Esophagus muscularis mucosa (tissue), 4 donors: Measurements from ENCODE around the gene MRPS23. TPM values are rescaled to one million over a fixed set of nuclear protein-coding genes. Genes with fewer than 3 reads are reported as not detected.

Experiments
- DNase-seq: peaks from one replicate; pipeline ENCODE4 v3.0.0-alpha.2; 2017; ENCODE audit errors: extremely low spot score
- H3K27ac ChIP-seq, 4 donors: fragments of 200-600 bp; sonication (generic); replicated peaks in 1 of 4; 1 replicate in 3 of 4; 2 replicates in 1 of 4; pipeline ENCODE4 v1.5.1; 2016 to 2019; ENCODE audit warnings: mild to moderate bottlenecking in 1 of 4
- H3K27me3 ChIP-seq, 4 donors: fragments of 200-600 bp; sonication (generic); one replicate each; pipeline versions ENCODE4 v1.5.1 to v1.6.0; 2016 to 2019
- H3K36me3 ChIP-seq, 4 donors: fragments of 200-600 bp; sonication (generic); one replicate each; pipeline ENCODE4 v1.5.1; 2016 to 2019
- H3K4me1 ChIP-seq, 4 donors: fragments of 200-600 bp; sonication (generic); one replicate each; pipeline ENCODE4 v1.5.1; 2016 to 2019
- H3K4me3 ChIP-seq, 4 donors: fragments of 200-600 bp; sonication (generic); 1 replicate in 2 of 4; 2 replicates in 2 of 4; pipeline ENCODE4 v1.5.1; 2016 to 2019; ENCODE audit warnings: mild to moderate bottlenecking in 4 of 4, moderate library complexity in 1 of 4
- H3K9me3 ChIP-seq, 4 donors: fragments of 200-600 bp; sonication (generic); 1 replicate in 3 of 4; 2 replicates in 1 of 4; pipeline ENCODE4 v1.5.1; 2016 to 2019
- EP300 ChIP-seq: sonication (generic); formaldehyde crosslinking; IDR thresholded peaks from one replicate; pipeline ENCODE4 v1.6.1; 2017; ENCODE audit warnings: antibody characterized with exemption
- POLR2A ChIP-seq: fragments of 450-650 bp; IDR thresholded peaks from one replicate; pipeline ENCODE4 v1.6.1; 2017; ENCODE audit warnings: antibody characterized with exemption, moderate library complexity, mild to moderate bottlenecking, low read depth
- POLR2AphosphoS5 ChIP-seq, 2 donors: sonication (generic); formaldehyde crosslinking; IDR thresholded peaks; one replicate each; pipeline ENCODE4 v1.6.1; 2017; ENCODE audit warnings: antibody characterized with exemption in 2 of 2
- WGBS: methylation state at CpG from one replicate; pipeline ENCODE4 v1.1.5; 2018; 5-methylcytosine and 5-hydroxymethylcytosine counted together
- intact Hi-C: fragments of 100-400 bp; cut with DNase I; formaldehyde crosslinking; loops from one replicate; pipeline ENCODE4 v1.15.1; 2023
- total RNA-seq, 4 donors: library from RNA; depleted of rRNA; stranded (reverse); fragments of >200 nt; gene quantifications; one replicate each; pipeline versions ENCODE4 v1.1.0 to v1.2.1, GENCODE V29; 2016
- TF ChIP-seq, protein P1 (sequence below), 3 experiments: fragments of 200-600 bp in 2 of 3; fragments of 450-650 bp in 1 of 3; sonication (generic) in 2 of 3; IDR thresholded peaks; one replicate each; pipeline ENCODE4 v1.5.1; 2017 to 2019; ENCODE audit warnings: antibody characterized with exemption in 3 of 3, mild to moderate bottlenecking in 2 of 3, moderate library complexity in 1 of 3

Gene MRPS23
- total RNA-seq, 4 donors from 2014 or later: 11.6 to 22.2 (median 16.9) TPM

DNA sequence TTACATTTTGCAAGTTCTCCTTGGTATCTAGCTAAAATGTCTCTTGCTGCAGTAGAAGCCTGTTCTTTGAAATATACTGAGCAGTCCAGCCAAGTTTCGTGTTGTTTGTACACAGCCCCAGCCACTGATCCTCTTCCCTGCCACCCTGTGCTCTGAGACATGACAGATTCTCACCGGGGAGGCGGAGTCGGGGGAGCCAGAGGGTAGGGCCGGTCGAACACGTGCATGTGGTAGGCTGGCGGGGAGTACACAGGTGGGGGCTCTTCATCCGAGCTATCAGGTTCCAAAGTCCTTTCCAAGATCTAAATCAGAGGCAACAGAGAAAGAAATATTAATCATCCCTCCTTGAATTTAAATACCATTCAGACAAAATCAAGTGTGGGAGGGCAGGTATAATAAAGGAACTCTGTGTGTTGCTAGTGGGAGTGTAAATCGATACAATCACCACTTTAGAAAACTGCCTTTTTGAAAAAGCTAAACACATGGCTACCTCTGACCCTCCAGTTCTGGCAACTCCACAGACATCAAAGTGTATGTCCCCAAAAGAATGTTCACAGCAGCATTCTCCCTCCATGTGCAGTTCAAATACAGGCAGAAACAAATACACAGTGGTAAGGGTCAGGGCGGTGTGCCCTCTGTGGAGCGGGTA, 29.7 kb upstream of the MRPS23 start:
- WGBS: 57% methylated on average over 12 of the region's 12 CpGs
- Histone ChIP-seq H3K4me1 (peaks cover 64 to 91% (median 87%) of the 10 kb centered on the region in 4 donors), H3K4me3 (no peak overlapping the region), H3K36me3 (peaks cover 3 to 60% (median 43%) of the 10 kb centered on the region in 4 donors), H3K9me3 (no peaks in the 10 kb centered on the region), H3K27ac (peak overlapping the region; percentile 88 to 95 (median 93)), H3K27me3 (no peaks in the 10 kb centered on the region)
- intact Hi-C loops: loop anchor here (5.0 kb wide), 2 partner anchors 68 to 108 kb away; partner anchors contain the start of gene VEZF1
- peak in 1 of 2 donors; percentile 0 for TF ChIP-seq POLR2AphosphoS5 (IDR thresholded peaks at IDR 0.05)
- TF ChIP-seq EP300: no peak
- no peak for DNase-seq

GRCh38 chr17:57877803-57878377, 28.0 kb upstream of the MRPS23 start:
- no peak for DNase-seq
- H3K4me1 ChIP-seq: peaks cover 81 to 100% (median 97%) of the 10 kb centered on the region in 4 donors
- no peaks in the 10 kb centered on the region for H3K27me3 ChIP-seq
- no peak for TF ChIP-seq POLR2AphosphoS5 (IDR thresholded peaks at IDR 0.05)
- TF ChIP-seq POLR2A: no peak
- TF ChIP-seq EP300: no peak
- TF ChIP-seq, protein P1, sequence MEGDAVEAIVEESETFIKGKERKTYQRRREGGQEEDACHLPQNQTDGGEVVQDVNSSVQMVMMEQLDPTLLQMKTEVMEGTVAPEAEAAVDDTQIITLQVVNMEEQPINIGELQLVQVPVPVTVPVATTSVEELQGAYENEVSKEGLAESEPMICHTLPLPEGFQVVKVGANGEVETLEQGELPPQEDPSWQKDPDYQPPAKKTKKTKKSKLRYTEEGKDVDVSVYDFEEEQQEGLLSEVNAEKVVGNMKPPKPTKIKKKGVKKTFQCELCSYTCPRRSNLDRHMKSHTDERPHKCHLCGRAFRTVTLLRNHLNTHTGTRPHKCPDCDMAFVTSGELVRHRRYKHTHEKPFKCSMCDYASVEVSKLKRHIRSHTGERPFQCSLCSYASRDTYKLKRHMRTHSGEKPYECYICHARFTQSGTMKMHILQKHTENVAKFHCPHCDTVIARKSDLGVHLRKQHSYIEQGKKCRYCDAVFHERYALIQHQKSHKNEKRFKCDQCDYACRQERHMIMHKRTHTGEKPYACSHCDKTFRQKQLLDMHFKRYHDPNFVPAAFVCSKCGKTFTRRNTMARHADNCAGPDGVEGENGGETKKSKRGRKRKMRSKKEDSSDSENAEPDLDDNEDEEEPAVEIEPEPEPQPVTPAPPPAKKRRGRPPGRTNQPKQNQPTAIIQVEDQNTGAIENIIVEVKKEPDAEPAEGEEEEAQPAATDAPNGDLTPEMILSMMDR (IDR thresholded peaks at IDR 0.05): no peak
- peak overlapping the region; percentile 88 to 95 (median 93) for H3K27ac ChIP-seq
- H3K36me3 ChIP-seq: peaks cover 0 to 52% (median 40%) of the 10 kb centered on the region in 4 donors
- WGBS: 49% methylated on average over 9 of the region's 9 CpGs
- no peak overlapping the region for H3K4me3 ChIP-seq
- H3K9me3 ChIP-seq: no peaks in the 10 kb centered on the region
- intact Hi-C loops: loop anchor here (5.0 kb wide), 2 partner anchors 69 to 109 kb away; partner anchors contain the start of gene VEZF1

- Histone ChIP-seq H3K27ac (peak overlapping the region; percentile 88 to 95 (median 93)), H3K4me1 (peaks cover 87 to 100% (median 99%) of the 10 kb centered on the region in 4 donors), H3K36me3 (peaks cover 8 to 58% (median 49%) of the 10 kb centered on the region in 4 donors), H3K27me3 (no peaks in the 10 kb centered on the region), H3K9me3 (no peaks in the 10 kb centered on the region), H3K4me3 (no peak overlapping the region)
- no peak for TF ChIP-seq EP300
- TF ChIP-seq POLR2AphosphoS5 (IDR thresholded peaks at IDR 0.05): no peak
- TF ChIP-seq POLR2A: no peak
- TF ChIP-seq, protein P1 (IDR thresholded peaks at IDR 0.05): no peak
- WGBS: 78% methylated on average over 2 of the region's 2 CpGs
- DNase-seq: no peak
- intact Hi-C loops: loop anchor here (5.0 kb wide), 2 partner anchors 70 to 110 kb away; partner anchors contain the start of gene VEZF1
Measured at GRCh38 chr17:57876866-57877237, 27.0 kb upstream of the MRPS23 start.

DNA sequence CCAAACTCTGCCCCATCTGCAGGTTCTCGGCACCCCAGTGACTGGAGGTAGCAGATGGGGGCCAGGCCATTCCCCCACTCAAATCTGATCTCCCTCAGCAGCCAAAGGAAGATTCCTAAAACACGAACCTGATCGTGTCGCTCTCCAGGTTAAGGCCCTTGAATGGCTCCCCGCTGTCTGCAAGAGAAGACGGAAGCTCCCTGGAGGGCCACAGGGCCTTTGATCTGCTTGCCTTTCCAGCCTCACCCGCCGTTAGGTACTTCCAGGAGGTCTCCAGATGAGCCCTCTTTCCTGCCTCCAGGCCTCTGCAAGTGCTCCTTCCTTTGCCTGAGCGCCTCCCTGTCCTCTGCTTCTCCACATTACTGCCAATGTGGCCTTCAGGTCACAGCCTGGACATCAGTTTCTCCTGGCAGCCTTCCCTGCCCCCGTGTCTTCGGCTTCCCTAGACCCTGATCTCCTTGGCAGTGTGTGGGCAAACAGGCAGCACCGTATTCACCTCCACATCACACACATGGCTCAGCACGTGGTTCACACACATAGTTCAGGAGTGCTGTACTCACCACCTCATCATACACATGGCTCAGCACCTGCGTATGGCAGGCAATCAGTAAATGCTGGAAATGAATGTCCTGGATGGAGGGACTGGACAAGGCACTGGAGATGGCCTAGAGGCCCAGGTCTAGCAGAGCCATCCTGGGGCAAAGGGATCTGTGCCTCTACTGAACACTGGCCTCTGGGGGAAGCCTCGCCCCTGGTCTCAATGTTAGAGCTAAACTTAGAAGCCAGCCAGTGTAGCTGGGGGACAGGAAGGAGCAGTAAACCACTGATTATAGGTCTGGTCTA, 26.4 kb upstream of the MRPS23 start:
- 71% methylated on average over 12 of the region's 15 CpGs for WGBS
- no peak for DNase-seq
- H3K4me3 ChIP-seq: no peak overlapping the region
- H3K4me1 ChIP-seq: peaks cover 87 to 100% (median 98%) of the 10 kb centered on the region in 4 donors
- no peaks in the 10 kb centered on the region for H3K9me3 ChIP-seq
- no peaks in the 10 kb centered on the region for H3K27me3 ChIP-seq
- peaks cover 8 to 64% (median 54%) of the 10 kb centered on the region in 4 donors for H3K36me3 ChIP-seq
- intact Hi-C loops: loop anchor here (5.0 kb wide), 2 partner anchors 71 to 111 kb away; partner anchors contain the start of gene VEZF1
- H3K27ac ChIP-seq: peak overlapping the region; percentile 88 to 95 (median 93)
- TF ChIP-seq POLR2A (no peak), POLR2AphosphoS5 (IDR thresholded peaks at IDR 0.05) (peak in 1 of 2 donors; percentile 6)

GRCh38 chr17:57875290-57876022, 25.6 kb upstream of the MRPS23 start:
- 7% methylated on average over 7 of the region's 10 CpGs for WGBS
- no peak for DNase-seq
- peaks cover 81 to 100% (median 93%) of the 10 kb centered on the region in 4 donors for H3K4me1 ChIP-seq
- peak overlapping the region; percentile 28 to 44 (median 34) for H3K4me3 ChIP-seq
- peak overlapping the region; percentile 88 to 95 (median 93) for H3K27ac ChIP-seq
- H3K36me3 ChIP-seq: peaks cover 13 to 72% (median 61%) of the 10 kb centered on the region in 4 donors
- intact Hi-C loops: loop anchor here (5.0 kb wide), 2 partner anchors 72 to 112 kb away; partner anchors contain the start of gene VEZF1
- no peaks in the 10 kb centered on the region for H3K27me3 ChIP-seq
- TF ChIP-seq, protein P1 (IDR thresholded peaks at IDR 0.05): peak; percentile 34 to 75 (median 37)
- TF ChIP-seq EP300 (peak; percentile 48), POLR2AphosphoS5 (IDR thresholded peaks at IDR 0.05) (peak; percentile 74 to 77), POLR2A (no peak)
- H3K9me3 ChIP-seq: no peaks in the 10 kb centered on the region
